Uterus (tissue), 4 donors: ENCODE measurements around the gene AFAP1L1. TPM values are rescaled to one million over a fixed set of nuclear protein-coding genes. Genes with fewer than 3 reads are reported as not detected.

ENCODE experiments used
- DNase-seq, 2 donors: peaks; one replicate each; pipeline ENCODE4 v3.0.0-alpha.2; 2019 to 2020
- H3K27ac ChIP-seq, 2 donors: fragments of 200-600 bp; sonication (generic); 1 replicate in 1 of 2; 2 replicates in 1 of 2; pipeline ENCODE4 v1.5.1; 2016 to 2018
- H3K27me3 ChIP-seq, 2 donors: fragments of 200-600 bp; sonication (generic); one replicate each; pipeline ENCODE4 v1.5.1; 2018 to 2019; ENCODE audit warnings: control low read depth in 1 of 2
- H3K36me3 ChIP-seq, 2 donors: fragments of 200-600 bp; sonication (generic); one replicate each; pipeline ENCODE4 v1.5.1; 2019; ENCODE audit warnings: control low read depth in 1 of 2
- H3K4me1 ChIP-seq, 2 donors: fragments of 200-600 bp; sonication (generic); one replicate each; pipeline ENCODE4 v1.5.1; 2018 to 2019; ENCODE audit warnings: control low read depth in 1 of 2
- H3K4me3 ChIP-seq, 2 donors: fragments of 200-600 bp; sonication (generic); 1 replicate in 1 of 2; 2 replicates in 1 of 2; pipeline ENCODE4 v1.5.1; 2018 to 2019; ENCODE audit warnings: mild to moderate bottlenecking in 1 of 2
- H3K9me3 ChIP-seq, 2 donors: fragments of 200-600 bp; sonication (generic); one replicate each; pipeline ENCODE4 v1.5.1; 2019; ENCODE audit warnings: control low read depth in 1 of 2
- POLR2A ChIP-seq, 2 donors: fragments of 450-650 bp; IDR thresholded peaks; one replicate each; pipeline ENCODE4 v1.6.1; 2016; ENCODE audit warnings: antibody characterized with exemption in 2 of 2, mild to moderate bottlenecking in 1 of 2, moderate library complexity in 1 of 2
- intact Hi-C: fragments of 100-400 bp; cut with DNase I; formaldehyde crosslinking; loops from one replicate; pipeline ENCODE4 v1.15.1; 2023; ENCODE audit warnings: low total_unique reads
- total RNA-seq, 4 donors: library from RNA; depleted of rRNA in 3 of 4; stranded (reverse); fragments of >200 nt in 3 of 4; gene quantifications; one replicate each; pipeline versions ENCODE4 v1.1.0 to v1.2.4, GENCODE V29; 2014 to 2023
- TF ChIP-seq, protein P1 (sequence below), 4 experiments: fragments of 200-600 bp in 2 of 4; fragments of 450-650 bp in 2 of 4; sonication (generic) in 2 of 4; IDR thresholded peaks; one replicate each; pipeline ENCODE4 v1.5.1; 2016 to 2019; ENCODE audit warnings: antibody characterized with exemption in 4 of 4, mild to moderate bottlenecking in 2 of 4, moderate library complexity in 1 of 4
- donor health status: DM: yes; HTN: yes; CAD: no.

The AFAP1L1 gene
- total RNA-seq, 4 donors from 2014 or later = 5.3 to 26.9 (median 24.6) TPM

GRCh38 chr5:149277801-149278200 is 6.1 kb downstream of the AFAP1L1 start:
- Histone ChIP-seq H3K4me3 (no peak overlapping the region), H3K27ac (peak overlapping the region in 1 of 2 donors; percentile 5), H3K27me3 (no peaks in the 10 kb centered on the region), H3K9me3 (no peaks in the 10 kb centered on the region), H3K36me3 (no peaks in the 10 kb centered on the region), H3K4me1 (peaks cover 0 to 3% of the 10 kb centered on the region in 2 donors)
- TF ChIP-seq, protein P1, sequence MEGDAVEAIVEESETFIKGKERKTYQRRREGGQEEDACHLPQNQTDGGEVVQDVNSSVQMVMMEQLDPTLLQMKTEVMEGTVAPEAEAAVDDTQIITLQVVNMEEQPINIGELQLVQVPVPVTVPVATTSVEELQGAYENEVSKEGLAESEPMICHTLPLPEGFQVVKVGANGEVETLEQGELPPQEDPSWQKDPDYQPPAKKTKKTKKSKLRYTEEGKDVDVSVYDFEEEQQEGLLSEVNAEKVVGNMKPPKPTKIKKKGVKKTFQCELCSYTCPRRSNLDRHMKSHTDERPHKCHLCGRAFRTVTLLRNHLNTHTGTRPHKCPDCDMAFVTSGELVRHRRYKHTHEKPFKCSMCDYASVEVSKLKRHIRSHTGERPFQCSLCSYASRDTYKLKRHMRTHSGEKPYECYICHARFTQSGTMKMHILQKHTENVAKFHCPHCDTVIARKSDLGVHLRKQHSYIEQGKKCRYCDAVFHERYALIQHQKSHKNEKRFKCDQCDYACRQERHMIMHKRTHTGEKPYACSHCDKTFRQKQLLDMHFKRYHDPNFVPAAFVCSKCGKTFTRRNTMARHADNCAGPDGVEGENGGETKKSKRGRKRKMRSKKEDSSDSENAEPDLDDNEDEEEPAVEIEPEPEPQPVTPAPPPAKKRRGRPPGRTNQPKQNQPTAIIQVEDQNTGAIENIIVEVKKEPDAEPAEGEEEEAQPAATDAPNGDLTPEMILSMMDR (IDR thresholded peaks at IDR 0.05) = no peak
- TF ChIP-seq POLR2A (IDR thresholded peaks at IDR 0.05) = no peak
- intact Hi-C loops = no loop called here
- no peak for DNase-seq

GRCh38 chr5:149278451-149279210 is 7.0 kb downstream of the AFAP1L1 start:
- DNase-seq = no peak
- Histone ChIP-seq H3K27me3 (no peaks in the 10 kb centered on the region), H3K4me3 (no peak overlapping the region), H3K9me3 (no peaks in the 10 kb centered on the region), H3K27ac (peak overlapping the region in 1 of 2 donors; percentile 5), H3K4me1 (no peaks in the 10 kb centered on the region), H3K36me3 (no peaks in the 10 kb centered on the region)
- intact Hi-C loops = no loop called here
- TF ChIP-seq, protein P1 (IDR thresholded peaks at IDR 0.05) = no peak
- no peak for TF ChIP-seq POLR2A (IDR thresholded peaks at IDR 0.05)

- Histone ChIP-seq H3K4me1 (no peaks in the 10 kb centered on the region), H3K36me3 (no peaks in the 10 kb centered on the region), H3K27me3 (no peaks in the 10 kb centered on the region), H3K27ac (no peak overlapping the region), H3K4me3 (no peak overlapping the region), H3K9me3 (no peaks in the 10 kb centered on the region)
- DNase-seq = no peak
- TF ChIP-seq POLR2A (IDR thresholded peaks at IDR 0.05) = no peak
- TF ChIP-seq, protein P1 (IDR thresholded peaks at IDR 0.05) = no peak
- intact Hi-C loops = no loop called here
Measured at GRCh38 chr5:149279661-149280060, 8.0 kb downstream of the AFAP1L1 start.

GRCh38 chr5:149280124-149280523 is 8.5 kb downstream of the AFAP1L1 start:
- H3K27me3 ChIP-seq = no peaks in the 10 kb centered on the region
- intact Hi-C loops = no loop called here
- DNase-seq = no peak
- H3K9me3 ChIP-seq = no peaks in the 10 kb centered on the region
- no peaks in the 10 kb centered on the region for H3K36me3 ChIP-seq
- no peak overlapping the region for H3K4me3 ChIP-seq
- TF ChIP-seq, protein P1 (IDR thresholded peaks at IDR 0.05) = no peak
- TF ChIP-seq POLR2A (IDR thresholded peaks at IDR 0.05) = no peak
- H3K4me1 ChIP-seq = no peaks in the 10 kb centered on the region
- H3K27ac ChIP-seq = no peak overlapping the region

DNA sequence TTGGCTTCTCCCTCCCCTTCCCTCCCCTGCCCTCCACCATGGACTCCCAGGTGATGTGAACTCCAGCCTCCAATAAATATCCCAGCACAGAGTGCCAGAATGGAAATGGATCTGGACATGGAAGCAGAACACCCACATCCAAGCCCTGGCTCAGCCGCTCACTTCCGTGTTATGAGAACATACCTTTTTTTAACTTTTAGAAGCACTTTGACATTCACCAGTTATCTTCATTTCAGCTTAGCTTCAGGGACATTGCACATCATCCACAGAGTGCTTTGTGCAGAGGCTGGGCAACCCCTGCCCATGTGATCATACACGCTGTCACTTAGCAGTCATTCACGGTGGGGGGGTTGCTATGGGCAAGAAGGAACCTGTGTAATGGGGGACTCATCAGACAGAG is 9.1 kb downstream of the AFAP1L1 start:
- intact Hi-C loops = no loop called here
- Histone ChIP-seq H3K27me3 (no peaks in the 10 kb centered on the region), H3K4me3 (no peak overlapping the region), H3K27ac (no peak overlapping the region), H3K36me3 (no peaks in the 10 kb centered on the region), H3K9me3 (no peaks in the 10 kb centered on the region), H3K4me1 (no peaks in the 10 kb centered on the region)
- DNase-seq = no peak
- TF ChIP-seq POLR2A (IDR thresholded peaks at IDR 0.05) = no peak
- TF ChIP-seq, protein P1 (IDR thresholded peaks at IDR 0.05) = no peak
